ENCODE results near the gene TBX18.

Gene TBX18

GRCh38 chr6:84743616-84744015 is 20.8 kb downstream of the TBX18 start:
- DNase-seq: no peak

- no peak for DNase-seq
Observed at GRCh38 chr6:84740385-84740784, 24.0 kb downstream of the TBX18 start.

GRCh38 chr6:84739866-84740208 is 24.6 kb downstream of the TBX18 start:
- DNase-seq: no peak

GRCh38 chr6:84738996-84739865 is 25.2 kb downstream of the TBX18 start:
- DNase-seq: no peak

GRCh38 chr6:84733889-84734288 is 30.5 kb downstream of the TBX18 start:
- DNase-seq: no peak

GRCh38 chr6:84731901-84732300 is 32.5 kb downstream of the TBX18 start:
- DNase-seq: no peak

GRCh38 chr6:84731401-84731800 is 33.0 kb downstream of the TBX18 start:
- DNase-seq: no peak

GRCh38 chr6:84728602-84729001 is 35.8 kb downstream of the TBX18 start:
- DNase-seq: no peak

- no peak for DNase-seq
Observed at GRCh38 chr6:84719152-84719551, 45.2 kb downstream of the TBX18 start.

- no peak for DNase-seq
Observed at GRCh38 chr6:84718038-84718955, 46.1 kb downstream of the TBX18 start.

- no peak for DNase-seq
Observed at GRCh38 chr6:84709121-84709520, 55.3 kb downstream of the TBX18 start.

GRCh38 chr6:84707171-84707570 is 57.2 kb downstream of the TBX18 start:
- no peak for DNase-seq

GRCh38 chr6:84696166-84696565 is 68.2 kb downstream of the TBX18 start:
- no peak for DNase-seq

GRCh38 chr6:84691978-84692623 is 72.3 kb downstream of the TBX18 start:
- DNase-seq: no peak

GRCh38 chr6:84688141-84688873 is 76.1 kb downstream of the TBX18 start:
- DNase-seq: no peak

- DNase-seq: no peak
Observed at GRCh38 chr6:84687431-84687830, 77.0 kb downstream of the TBX18 start.

GRCh38 chr6:84685983-84686584 is 78.3 kb downstream of the TBX18 start:
- DNase-seq: no peak

- no peak for DNase-seq
Observed at GRCh38 chr6:84681693-84682326, 82.6 kb downstream of the TBX18 start.

- DNase-seq: no peak
Observed at GRCh38 chr6:84675651-84676050, 88.7 kb downstream of the TBX18 start.

- no peak for DNase-seq
Observed at GRCh38 chr6:84674395-84674794, 90.0 kb downstream of the TBX18 start.

GRCh38 chr6:84671183-84671582 is 93.2 kb downstream of the TBX18 start:
- no peak for DNase-seq

GRCh38 chr6:84669945-84670344 is 94.5 kb downstream of the TBX18 start:
- no peak for DNase-seq
